NCI-H2196 (cell line): ENCODE results near the gene SEZ6L.

Experiments used
- DNase-seq: peaks from one replicate; lab custom pipeline; 2025; ENCODE audit not compliant: unreplicated experiment; lab: John Stamatoyannopoulos, UW

Gene SEZ6L

DNA sequence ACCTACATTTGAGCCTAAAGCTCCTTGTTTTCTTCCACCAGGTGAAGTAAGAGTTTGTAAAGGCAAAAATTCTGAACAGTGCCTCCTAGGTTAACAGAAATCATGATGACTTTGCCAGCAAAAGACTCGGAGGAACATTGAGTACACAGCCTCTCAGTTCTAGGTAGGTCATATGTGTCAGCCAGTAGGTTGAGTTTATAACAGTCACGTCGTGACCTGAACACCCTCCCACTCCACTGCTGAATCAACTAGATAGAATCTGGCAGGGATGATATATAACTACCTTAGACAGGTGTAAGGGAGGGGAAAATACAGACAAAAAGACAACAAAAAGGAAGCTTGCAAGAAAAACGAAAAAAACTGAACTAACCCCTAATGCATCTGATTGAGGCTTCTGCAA lies 247.0 kb downstream of the SEZ6L start:
- DNase-seq: no peak

DNA sequence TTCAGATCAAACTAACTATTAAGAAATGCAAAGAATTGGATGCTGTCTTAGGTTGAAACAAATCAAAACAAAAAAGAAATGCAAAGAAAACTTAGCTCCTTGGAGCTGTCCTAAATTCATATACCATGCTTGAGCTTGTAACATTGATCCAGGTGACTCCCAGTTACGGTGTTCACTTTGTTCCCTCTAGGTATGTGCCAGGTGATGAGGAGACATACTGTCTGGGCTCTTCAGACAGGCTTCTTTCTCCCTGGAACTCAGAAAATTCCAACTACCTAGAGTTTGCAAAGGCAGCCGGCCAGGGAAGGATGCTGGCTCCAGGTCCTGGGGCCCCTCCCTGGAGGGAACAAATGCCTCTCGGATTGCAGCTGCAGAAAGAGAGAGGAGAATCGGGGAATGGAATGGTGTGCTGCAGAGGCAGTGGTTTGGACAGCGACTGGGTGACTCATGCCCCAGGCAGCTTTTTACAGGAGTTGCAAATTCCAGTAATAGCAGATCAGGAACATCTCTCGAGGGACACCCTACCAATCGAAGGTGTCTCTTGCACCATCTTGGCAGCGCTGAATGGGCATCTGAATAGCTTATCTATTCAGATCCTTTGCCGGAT lies 247.5 kb downstream of the SEZ6L start:
- no peak for DNase-seq

DNA sequence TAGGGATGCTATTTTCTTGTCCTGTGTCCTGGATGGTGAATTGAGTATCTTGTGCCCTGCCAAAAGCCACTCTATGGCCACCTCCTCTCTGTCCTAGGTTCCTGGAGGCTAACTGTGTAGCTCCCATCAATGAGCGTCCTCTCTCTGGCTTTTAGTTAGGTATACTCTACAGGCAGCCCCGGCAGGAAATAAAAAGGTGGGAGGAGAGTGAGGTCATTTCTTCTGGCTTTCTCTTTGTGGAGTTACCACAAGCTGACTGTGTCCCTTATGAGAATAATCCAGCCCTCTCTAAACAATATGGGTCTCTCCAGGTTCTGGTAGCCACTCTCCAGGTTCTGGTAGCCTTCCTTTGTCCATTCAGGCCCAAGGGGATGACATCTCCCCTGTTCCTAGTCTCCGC lies 248.1 kb downstream of the SEZ6L start:
- DNase-seq: no peak

DNA sequence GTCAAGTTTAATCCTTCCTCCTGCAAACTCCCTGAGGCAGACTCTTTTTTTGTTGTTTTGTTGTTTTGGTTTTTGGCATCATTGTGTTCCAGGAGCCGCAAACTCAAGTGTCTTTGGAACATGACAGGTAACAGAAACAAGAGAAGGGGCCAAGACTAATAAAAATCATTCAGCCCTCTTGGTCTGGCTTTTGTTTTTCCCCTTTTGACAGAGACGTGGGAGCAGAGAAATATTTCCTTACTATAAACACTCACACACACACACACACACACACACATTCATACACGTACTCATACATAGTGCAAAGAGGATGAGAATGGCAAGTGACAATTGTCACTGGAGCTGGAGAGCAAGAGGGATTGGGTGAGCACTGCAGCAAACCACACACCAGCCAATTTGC lies 249.4 kb downstream of the SEZ6L start:
- no peak for DNase-seq

DNA sequence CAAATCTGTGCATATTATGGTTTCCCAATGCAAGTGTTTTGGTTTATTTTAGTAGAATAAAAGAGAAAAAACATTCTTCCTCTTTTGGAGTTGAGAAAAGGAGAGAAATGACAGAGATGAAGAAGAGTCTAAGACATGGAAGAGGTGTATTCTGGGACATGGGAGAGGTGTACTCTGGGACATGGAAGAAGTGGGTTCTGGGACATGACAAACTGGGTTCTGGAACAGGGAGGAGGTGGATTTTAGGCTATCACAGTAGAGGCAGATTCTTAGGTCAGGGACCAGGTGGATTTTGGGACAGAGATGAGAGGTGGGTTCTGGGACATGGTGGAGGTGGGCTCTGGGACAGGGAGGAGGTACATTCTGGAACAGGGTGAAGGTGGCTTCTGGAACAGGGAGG lies 257.7 kb downstream of the SEZ6L start:
- no peak for DNase-seq

DNA sequence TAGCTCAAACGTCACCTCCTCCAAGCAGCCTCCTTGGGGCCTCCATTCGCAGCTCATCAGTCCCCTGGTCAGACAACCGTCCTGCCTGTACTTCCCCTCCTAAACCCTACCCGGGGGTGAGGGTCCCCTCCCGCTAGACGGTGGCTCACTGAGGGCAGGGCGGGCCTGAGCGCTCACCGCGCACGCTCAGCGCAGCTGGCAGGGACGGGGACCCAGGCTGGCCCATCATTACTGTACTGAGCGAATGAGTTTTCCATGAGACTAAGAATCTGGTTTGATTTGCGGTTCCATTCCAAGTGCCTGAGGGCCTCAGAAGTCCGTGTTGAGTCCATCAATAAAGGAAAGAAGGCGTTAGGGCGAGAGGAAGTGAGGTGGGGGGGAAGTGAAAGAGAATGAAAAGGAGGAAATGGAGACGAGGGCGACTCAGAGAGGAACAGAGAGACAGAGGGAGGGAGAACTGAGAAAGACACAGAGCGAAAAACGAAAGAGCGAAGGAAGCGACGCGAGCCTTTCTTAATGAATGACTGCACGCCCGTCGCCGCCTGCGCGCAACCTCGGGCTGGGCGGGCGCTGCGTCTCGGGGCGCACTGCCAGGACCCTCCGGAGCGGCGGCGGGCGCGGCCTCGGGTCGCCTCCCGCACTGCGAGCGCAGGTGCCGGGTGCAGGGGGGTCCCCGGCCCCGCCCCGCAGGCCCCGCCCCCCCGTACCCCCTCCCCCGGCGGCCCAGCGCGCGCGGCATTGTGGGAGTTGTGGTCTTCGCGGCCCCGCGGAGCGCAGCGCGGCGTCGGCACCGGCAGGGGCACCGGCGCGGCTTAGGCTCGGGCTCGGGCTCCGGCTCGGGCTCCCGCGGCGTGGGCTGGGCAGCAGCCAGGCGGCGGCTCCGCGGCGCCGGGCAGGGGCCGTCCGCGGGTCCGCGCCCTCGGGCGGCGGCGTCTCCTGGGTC lies 259.5 kb downstream of the SEZ6L start, which contains the start of gene ASPHD2:
TSS of gene ASPHD2 (plus strand) at position 746 of the 943 bp plus-strand sequence. CDS start 4,356 bp downstream, outside the sequence.
- peak; percentile 54 for DNase-seq

DNA sequence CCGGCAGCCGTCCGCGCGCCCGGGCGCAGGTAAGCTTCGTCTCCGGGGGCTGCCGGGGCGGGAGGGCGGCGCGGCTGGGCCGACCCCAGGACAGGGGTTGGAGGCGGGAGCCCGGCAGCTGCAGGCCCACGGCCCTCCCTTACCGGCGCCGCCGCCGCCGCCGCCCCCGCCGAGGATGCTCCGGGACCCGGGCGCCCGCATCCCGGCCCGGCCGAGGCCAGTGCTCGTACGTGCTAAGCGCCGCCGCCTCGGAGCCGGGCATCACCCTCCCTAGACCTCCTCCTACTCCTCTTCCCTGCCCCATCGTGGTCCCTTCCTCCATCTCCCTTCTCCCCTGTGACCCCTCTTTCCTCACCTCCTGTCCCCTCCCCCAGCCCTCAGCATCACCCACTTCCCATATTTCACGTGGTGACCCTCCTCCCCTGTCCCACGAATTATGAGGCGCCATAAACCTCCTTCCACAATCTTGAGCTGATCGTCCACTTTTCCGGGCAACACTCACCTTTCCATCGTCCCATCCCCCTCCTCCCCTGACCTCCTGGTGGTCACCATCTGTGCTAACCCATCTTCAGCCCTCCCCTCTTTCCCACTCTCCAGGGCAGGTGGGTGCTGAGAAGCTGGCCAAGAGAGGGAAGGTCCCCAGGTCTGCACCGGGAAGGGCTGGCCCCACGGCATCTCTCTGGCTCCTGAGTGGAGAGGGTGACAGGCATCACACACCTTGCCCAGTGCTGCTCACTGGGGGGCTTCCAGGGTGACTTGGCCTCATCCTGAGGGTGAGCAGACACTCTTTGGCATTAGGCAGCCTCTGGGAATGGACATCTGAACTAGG lies 260.4 kb downstream of the SEZ6L start:
- no peak for DNase-seq

DNA sequence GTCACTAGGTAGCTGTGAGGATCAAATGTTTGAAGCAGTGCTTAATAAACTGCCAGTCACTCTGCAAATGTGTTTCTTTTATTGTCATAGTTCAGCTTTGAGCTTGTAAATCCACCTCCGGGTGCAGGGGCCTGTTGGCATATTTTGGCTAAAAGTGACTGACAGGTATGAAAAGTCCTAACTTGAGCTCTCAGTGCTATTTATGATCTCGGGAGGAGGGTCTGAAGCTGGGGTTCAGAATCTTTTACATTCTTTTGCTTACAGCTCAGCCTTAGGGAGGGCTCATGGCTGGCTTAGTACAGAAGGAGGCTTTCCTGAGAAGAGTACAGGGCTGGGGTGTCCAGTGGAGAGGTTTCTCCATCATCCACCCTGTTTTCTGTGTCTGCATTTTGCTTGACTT lies 261.3 kb downstream of the SEZ6L start:
- DNase-seq: no peak

DNA sequence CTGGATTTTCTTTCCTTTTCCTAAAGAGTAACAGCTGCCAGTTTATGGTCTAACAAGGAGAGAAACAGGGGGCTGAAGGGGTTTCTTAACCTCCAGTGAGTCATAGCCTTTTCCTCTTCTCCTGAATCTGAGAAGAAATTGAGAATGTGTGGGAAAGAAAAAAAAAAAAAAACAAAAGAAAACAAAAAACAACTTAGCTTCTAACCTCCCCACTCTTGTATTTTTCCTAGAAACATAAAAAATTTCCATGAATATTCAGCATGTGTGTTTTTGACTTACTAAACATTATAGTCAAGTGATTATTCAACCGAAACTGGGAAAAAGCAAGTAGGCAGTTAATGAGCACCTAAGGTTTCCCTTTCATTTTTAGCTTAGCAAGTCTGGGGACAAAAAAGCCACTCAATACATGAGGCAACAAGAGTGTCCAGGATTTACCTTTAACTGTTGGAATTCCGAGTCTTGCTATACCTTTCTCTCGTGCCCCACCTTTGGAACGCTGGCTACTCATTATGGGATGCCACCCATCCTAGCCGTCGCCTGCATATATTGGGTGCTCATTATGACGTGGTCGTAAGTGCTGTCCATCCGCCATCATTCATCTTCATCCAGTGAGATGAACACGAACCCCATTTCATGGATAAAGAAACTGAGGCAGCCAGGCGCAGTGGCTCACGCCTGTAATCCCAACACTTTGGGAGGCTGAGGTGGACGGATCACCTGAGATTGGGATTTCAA lies 262.2 kb downstream of the SEZ6L start:
- DNase-seq: no peak

DNA sequence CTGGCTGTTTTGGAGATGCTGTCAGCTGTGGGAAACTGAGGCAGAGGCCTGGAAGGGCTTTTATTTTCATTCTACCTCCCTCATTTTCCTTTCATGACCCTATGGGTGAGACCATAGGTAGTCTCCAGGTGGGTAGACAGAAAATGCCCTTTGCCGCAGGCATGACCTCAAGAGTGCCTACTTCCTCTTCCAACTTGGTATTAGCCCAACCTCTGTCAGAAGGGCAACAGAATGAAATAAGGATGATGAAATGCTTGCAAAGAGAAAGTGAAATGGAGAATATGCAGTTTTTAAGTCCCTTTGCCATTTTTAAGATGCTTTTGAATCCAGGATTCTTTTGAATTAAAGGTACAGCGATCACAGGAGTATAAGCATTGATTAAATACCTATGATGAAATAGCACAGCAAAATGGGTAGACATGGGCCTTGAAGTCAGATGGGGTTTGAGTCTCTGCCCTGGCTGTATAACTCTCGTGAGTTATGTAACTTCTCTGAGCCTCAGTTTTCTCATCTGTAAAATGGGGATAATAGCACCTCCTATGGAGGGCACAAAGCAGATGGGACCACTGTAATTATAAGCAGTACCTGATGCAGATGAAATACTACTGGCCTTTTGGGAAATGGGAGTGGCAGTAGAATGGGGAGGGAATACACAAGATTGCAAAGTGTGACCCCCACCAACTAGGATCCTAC lies 263.5 kb downstream of the SEZ6L start:
- DNase-seq: no peak
